Measurements from ENCODE around the gene MRPL40. TPM values are rescaled to one million over a fixed set of nuclear protein-coding genes. Genes with fewer than 3 reads are reported as not detected.

Gene MRPL40
- total RNA-seq, 1 donor from 2014 or later = 24.0 TPM

- POLR2A ChIA-PET = interaction anchor here (0.7 kb wide), 1 partner anchor 11 kb away, joined by 6 read pairs; no protein-coding TSS in a partner anchor
- Mint-ChIP-seq H3K27ac (no peak overlapping the region), H3K4me1 (no peaks in the 10 kb centered on the region), H3K27me3 (no peaks in the 10 kb centered on the region), H3K9me3 (no peaks in the 10 kb centered on the region), H3K4me3 (no peak overlapping the region), H3K36me3 (ENCODE audit: low read depth) (peaks cover 87% of the 10 kb centered on the region)
- no peak for TF ChIP-seq CTCF (IDR thresholded peaks at IDR 0.05)
- intact Hi-C loops (cut with micrococcal nuclease) = no loop called here
- DNase-seq (no peak), ATAC-seq (ENCODE audit: low read depth) (no peak)
- CTCF ChIA-PET = no interaction called here
Observed at GRCh38 chr22:19466848-19467752, 34.8 kb downstream of the MRPL40 start.

- no peak for ATAC-seq (ENCODE audit: low read depth)
- no peak for DNase-seq
- no peak for TF ChIP-seq CTCF (IDR thresholded peaks at IDR 0.05)
- intact Hi-C loops (cut with micrococcal nuclease) = no loop called here
- Mint-ChIP-seq H3K27ac (no peak overlapping the region), H3K4me1 (no peaks in the 10 kb centered on the region), H3K36me3 (ENCODE audit: low read depth) (peaks cover 92% of the 10 kb centered on the region), H3K27me3 (no peaks in the 10 kb centered on the region), H3K9me3 (no peaks in the 10 kb centered on the region), H3K4me3 (no peak overlapping the region)
- CTCF ChIA-PET = no interaction called here
- POLR2A ChIA-PET = interaction anchor here (0.6 kb wide), 1 partner anchor 220 kb away, joined by 3 read pairs; no protein-coding TSS in a partner anchor
Observed at GRCh38 chr22:19467912-19468311, 35.6 kb downstream of the MRPL40 start.

GRCh38 chr22:19469421-19469820 is 37.1 kb downstream of the MRPL40 start:
- H3K4me1 Mint-ChIP-seq = no peaks in the 10 kb centered on the region
- no peak overlapping the region for H3K4me3 Mint-ChIP-seq
- H3K9me3 Mint-ChIP-seq = no peaks in the 10 kb centered on the region
- CTCF ChIA-PET = no interaction called here
- H3K27ac Mint-ChIP-seq = no peak overlapping the region
- no peaks in the 10 kb centered on the region for H3K27me3 Mint-ChIP-seq
- no peak for TF ChIP-seq CTCF (IDR thresholded peaks at IDR 0.05)
- H3K36me3 Mint-ChIP-seq (ENCODE audit: low read depth) = peaks cover 93% of the 10 kb centered on the region
- ATAC-seq (ENCODE audit: low read depth) (no peak), DNase-seq (no peak)
- intact Hi-C loops (cut with micrococcal nuclease) = no loop called here
- POLR2A ChIA-PET = no interaction called here

GRCh38 chr22:19470010-19470409 is 37.7 kb downstream of the MRPL40 start:
- H3K36me3 Mint-ChIP-seq (ENCODE audit: low read depth) = peaks cover 91% of the 10 kb centered on the region
- ATAC-seq (ENCODE audit: low read depth) (no peak), DNase-seq (no peak)
- ChIA-PET POLR2A (no interaction called here), CTCF (no interaction called here)
- no peak overlapping the region for H3K27ac Mint-ChIP-seq
- no peak overlapping the region for H3K4me3 Mint-ChIP-seq
- no peaks in the 10 kb centered on the region for H3K4me1 Mint-ChIP-seq
- H3K9me3 Mint-ChIP-seq = no peaks in the 10 kb centered on the region
- TF ChIP-seq CTCF (IDR thresholded peaks at IDR 0.05) = no peak
- intact Hi-C loops (cut with micrococcal nuclease) = no loop called here
- H3K27me3 Mint-ChIP-seq = no peaks in the 10 kb centered on the region

- Mint-ChIP-seq H3K4me3 (no peak overlapping the region), H3K27me3 (no peaks in the 10 kb centered on the region), H3K9me3 (no peaks in the 10 kb centered on the region), H3K4me1 (peaks cover 3% of the 10 kb centered on the region), H3K36me3 (ENCODE audit: low read depth) (peaks cover 87% of the 10 kb centered on the region), H3K27ac (no peak overlapping the region)
- ChIA-PET POLR2A (no interaction called here), CTCF (no interaction called here)
- ATAC-seq (ENCODE audit: low read depth) = no peak
- intact Hi-C loops (cut with micrococcal nuclease) = no loop called here
- no peak for TF ChIP-seq CTCF (IDR thresholded peaks at IDR 0.05)
- no peak for DNase-seq
Observed at GRCh38 chr22:19471572-19471971, 39.2 kb downstream of the MRPL40 start.

All from activated B cell treated with CpG ODN at 0.5 μM for 24 hours (primary cell).